ENCODE data around the gene UBN1.
"Not testable (repeated sequence)": the region's sequence is repeated elsewhere in the genome, so short reads cannot be mapped to it uniquely, and the experiment has no call there.

The UBN1 gene

GRCh38 chr16:4928227-4928626 lies 80.9 kb downstream of the UBN1 start:
- DNase-seq (ENCODE audit: low spot score), result no peak

GRCh38 chr16:4929619-4930018 lies 82.3 kb downstream of the UBN1 start:
- not testable (repeated sequence) for DNase-seq (ENCODE audit: low spot score)

GRCh38 chr16:4931381-4931780 lies 84.1 kb downstream of the UBN1 start:
- no peak for DNase-seq (ENCODE audit: low spot score)
